ENCODE measurements around the gene USH1C.

The USH1C gene

DNA sequence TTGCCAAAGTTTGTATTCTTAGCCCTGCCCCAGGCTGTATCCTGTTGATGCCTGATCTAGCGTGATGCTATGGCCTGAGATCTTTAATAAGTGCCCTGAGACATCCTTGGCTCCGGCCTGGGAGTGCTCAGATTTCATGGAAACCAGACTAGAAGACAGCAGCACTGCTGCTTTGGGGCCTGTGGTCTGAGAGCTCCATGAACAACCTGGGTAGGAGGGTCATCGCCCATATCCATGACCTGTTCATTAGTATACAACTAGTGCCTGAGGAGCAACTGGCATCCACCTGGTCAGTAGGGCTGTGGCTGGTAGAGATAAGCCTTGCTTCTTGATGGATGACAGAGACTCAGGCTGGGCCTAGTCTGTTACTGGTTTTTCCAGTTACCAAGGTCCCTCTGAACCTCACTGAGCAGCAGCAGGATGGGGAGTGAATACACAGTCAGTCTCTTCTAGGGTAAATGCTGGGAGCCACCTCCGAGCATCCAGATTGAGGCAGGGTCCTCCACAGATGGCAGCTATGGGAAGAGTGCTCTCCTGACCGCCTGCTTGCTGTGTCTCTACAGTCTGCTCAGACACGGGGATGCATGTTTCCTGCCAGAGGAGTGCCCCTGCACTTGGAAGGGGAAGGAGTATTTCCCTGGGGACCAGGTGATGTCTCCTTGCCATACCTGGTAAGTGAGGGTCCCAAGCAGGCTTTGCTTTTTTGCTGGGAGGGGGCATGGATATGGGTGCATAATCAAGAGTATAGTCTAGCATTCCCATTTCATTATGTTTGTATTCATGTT is 41.9 kb upstream of the USH1C start:
- H3K4me3 ChIP-seq (ENCODE audit: low read depth, low read length): no peak overlapping the region
- TF ChIP-seq, protein P1, sequence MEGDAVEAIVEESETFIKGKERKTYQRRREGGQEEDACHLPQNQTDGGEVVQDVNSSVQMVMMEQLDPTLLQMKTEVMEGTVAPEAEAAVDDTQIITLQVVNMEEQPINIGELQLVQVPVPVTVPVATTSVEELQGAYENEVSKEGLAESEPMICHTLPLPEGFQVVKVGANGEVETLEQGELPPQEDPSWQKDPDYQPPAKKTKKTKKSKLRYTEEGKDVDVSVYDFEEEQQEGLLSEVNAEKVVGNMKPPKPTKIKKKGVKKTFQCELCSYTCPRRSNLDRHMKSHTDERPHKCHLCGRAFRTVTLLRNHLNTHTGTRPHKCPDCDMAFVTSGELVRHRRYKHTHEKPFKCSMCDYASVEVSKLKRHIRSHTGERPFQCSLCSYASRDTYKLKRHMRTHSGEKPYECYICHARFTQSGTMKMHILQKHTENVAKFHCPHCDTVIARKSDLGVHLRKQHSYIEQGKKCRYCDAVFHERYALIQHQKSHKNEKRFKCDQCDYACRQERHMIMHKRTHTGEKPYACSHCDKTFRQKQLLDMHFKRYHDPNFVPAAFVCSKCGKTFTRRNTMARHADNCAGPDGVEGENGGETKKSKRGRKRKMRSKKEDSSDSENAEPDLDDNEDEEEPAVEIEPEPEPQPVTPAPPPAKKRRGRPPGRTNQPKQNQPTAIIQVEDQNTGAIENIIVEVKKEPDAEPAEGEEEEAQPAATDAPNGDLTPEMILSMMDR (IDR thresholded peaks at IDR 0.05; ENCODE audit: borderline replicate concordance, insufficient read depth, low read depth, low read length): no peak

DNA sequence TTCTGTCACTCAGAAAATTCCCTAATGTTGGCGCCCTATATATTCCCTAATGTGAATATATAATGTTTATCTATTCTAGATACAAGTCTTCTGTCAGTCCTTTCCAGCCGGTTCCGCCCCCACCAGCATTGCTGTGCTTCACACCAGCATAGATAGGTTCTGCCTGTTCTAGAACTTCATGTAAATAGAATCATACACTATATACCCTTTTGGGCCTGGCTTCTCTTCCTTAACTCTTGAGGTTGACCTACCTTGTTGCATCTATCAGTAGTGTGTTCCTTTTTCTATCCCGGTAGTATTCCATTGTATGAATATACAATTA is 37.5 kb upstream of the USH1C start:
- H3K4me3 ChIP-seq (ENCODE audit: low read depth, low read length): no peak overlapping the region
- TF ChIP-seq, protein P1 (IDR thresholded peaks at IDR 0.05; ENCODE audit: borderline replicate concordance, insufficient read depth, low read depth, low read length): no peak

DNA sequence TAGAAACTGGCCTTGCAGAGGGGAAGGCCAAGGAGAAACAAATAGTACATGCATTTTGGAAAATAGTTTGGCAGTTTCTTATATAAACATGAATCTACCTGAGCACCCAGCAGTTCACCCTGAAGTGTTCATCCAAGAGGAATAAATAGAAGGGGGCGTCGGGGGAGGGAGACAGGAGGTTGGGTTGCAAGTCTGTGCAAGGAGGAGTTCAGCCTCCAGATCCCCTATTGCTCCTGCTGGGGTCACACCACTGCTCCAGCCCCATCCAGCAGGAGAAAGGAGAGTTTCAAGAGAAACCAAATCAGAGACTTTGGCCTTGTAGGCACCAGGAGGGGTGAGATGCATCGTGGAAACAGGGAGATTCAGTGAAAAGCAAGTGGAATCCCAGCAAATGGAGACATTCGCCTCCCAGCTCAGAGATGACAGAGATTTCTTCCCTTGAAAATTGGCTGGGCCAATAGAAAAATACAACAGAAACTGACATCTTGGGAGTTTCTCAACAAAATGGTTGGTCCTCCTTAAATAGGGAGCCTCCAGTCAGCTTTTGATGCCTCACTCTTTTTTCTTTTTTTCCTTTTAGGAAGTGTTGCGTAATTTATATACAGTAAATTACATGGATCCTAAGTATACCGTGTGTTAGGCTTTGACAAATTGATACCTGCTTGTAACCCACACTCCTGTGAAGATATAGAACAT is 37.0 kb upstream of the USH1C start:
- TF ChIP-seq, protein P1 (IDR thresholded peaks at IDR 0.05; ENCODE audit: borderline replicate concordance, insufficient read depth, low read depth, low read length): no peak
- no peak overlapping the region for H3K4me3 ChIP-seq (ENCODE audit: low read depth, low read length)

DNA sequence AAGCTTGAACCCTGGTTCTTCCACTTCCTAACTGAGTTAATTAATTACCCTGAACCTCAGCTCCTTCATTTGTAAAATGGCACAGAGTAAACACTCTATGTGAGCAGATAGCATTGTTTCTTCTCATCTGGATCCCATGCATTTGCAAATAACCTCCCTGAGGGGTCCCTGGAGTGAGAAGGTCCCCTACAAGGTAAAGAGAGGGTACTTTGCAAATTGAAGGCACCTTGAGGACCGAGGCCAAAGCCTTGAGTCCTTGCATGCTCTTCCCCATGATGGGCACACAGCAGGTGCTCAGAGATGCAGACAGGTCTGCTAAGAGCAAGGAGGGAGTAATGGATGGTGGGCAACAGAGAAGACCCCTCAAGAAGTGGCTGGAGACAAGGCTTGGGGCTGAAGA is 36.1 kb upstream of the USH1C start:
- TF ChIP-seq, protein P1 (IDR thresholded peaks at IDR 0.05; ENCODE audit: borderline replicate concordance, insufficient read depth, low read depth, low read length): no peak
- H3K4me3 ChIP-seq (ENCODE audit: low read depth, low read length): no peak overlapping the region

DNA sequence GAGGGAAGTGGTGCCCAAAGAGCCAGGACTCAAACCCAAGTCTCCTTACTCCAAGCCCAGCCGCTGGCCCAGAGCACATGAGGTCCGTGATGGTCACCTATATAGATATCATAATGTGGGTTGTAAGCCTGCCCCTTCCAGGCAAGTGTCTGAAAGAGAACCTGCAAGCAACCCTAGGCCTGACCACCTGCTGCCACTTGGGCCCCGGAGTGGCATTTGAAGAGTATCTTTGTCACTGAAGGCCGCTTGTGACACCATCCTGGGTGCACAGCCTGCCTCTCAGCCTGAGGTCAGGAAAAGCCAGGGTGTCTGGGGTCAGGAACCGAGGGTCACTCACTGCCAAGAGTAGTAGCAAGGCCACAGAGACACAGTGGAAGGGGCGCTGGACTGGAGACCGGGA is 35.2 kb upstream of the USH1C start:
- TF ChIP-seq, protein P1 (IDR thresholded peaks at IDR 0.05; ENCODE audit: borderline replicate concordance, insufficient read depth, low read depth, low read length): no peak

DNA sequence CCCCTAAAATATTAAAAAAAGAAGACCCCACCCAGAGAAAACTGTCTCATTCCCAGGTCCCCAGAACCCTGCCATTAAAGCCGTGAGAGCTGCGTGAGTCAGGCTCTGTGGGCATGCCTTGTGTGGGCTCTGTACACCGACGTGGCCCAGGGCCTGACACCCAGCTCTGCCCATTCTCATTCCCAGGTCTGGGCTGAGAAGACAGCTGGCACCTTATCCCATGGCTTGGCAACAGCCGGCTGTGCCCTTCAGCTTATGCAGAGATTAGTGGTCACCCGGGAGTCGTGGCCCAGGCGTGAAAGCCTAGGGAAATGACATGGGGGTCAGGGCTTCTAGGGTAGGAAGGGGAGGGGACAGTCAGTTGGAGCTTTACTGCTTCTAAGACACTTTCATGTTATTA is 34.7 kb upstream of the USH1C start:
- TF ChIP-seq, protein P1 (IDR thresholded peaks at IDR 0.05; ENCODE audit: borderline replicate concordance, insufficient read depth, low read depth, low read length): no peak
- H3K4me3 ChIP-seq (ENCODE audit: low read depth, low read length): no peak overlapping the region

More for the DNA sequence above, 35.2 kb upstream of the USH1C start:
- no peak overlapping the region for H3K4me3 ChIP-seq (ENCODE audit: low read depth, low read length)

DNA sequence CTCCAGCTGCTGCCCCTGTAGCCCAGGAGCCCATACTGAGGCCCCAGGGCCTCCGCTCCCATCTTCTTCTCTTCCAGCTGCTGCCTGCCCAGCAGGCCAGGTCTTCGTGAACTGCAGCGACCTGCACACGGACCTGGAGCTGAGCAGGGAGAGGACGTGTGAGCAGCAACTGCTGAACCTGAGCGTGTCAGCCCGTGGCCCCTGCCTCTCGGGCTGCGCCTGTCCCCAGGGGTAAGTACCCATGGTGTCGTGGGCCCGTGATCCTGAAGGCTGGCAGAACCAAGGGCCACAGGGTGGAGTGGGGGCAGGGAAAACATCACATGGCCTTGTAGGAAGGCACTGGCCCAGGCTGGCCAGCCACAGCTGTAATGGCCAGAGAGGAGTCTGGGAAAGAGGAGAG is 34.1 kb upstream of the USH1C start:
- TF ChIP-seq, protein P1 (IDR thresholded peaks at IDR 0.05; ENCODE audit: borderline replicate concordance, insufficient read depth, low read depth, low read length): no peak
- H3K4me3 ChIP-seq (ENCODE audit: low read depth, low read length): no peak overlapping the region

Data from GM12875 (cell line).